Measurements from ENCODE around the gene CCDC136.
A peak's percentile ranks its signal among the peaks of the same experiment; 100 is the strongest.

- TF ChIP-seq CTCF (IDR thresholded peaks at IDR 0.05) (peak in 1 of 3 donors; percentile 7), POLR2A (IDR thresholded peaks at IDR 0.05) (no peak), POLR2AphosphoS5 (IDR thresholded peaks at IDR 0.05) (no peak)
These were observed 77.6 kb downstream of the CCDC136 start for GRCh38 chr7:128869138-128869943.

All from breast epithelium (tissue), 3 donors.